ENCODE results near the gene MXD3. TPM values are rescaled to one million over a fixed set of nuclear protein-coding genes. Genes with fewer than 3 reads are reported as not detected.
A peak's percentile ranks its signal among the peaks of the same experiment; 100 is the strongest.
"Not testable (repeated sequence)": the region's sequence is repeated elsewhere in the genome, so short reads cannot be mapped to it uniquely, and the experiment has no call there.

Gene MXD3
- 2.8 and 2.9 TPM in 2 replicates for polyA plus RNA-seq (2011; rRNA removed)
- polyA minus RNA-seq (2011; rRNA and poly(A)+ RNA removed) = 1.8 and 2.2 TPM in 2 replicates

- Histone ChIP-seq H3K9me3 (ENCODE audit: control insufficient read depth, insufficient read depth, low read length) (no peaks in the 10 kb centered on the region; the same call in 1 of the 2 replicates), H3K4me3 (ENCODE audit: low read depth, low read length) (peak within 1 kb of the TSS; percentile 68), H3K27me3 (ENCODE audit: control insufficient read depth, insufficient read depth, low read length) (no peaks in the 10 kb centered on the region), H3K27ac (ENCODE audit: low read depth, low read length) (peak within 1 kb of the TSS; percentile 78)
- peak; percentile 77 for DNase-seq (ENCODE audit: low read depth, low spot score)
- POLR2A ChIA-PET = interaction anchor here (0.6 to 1.3 kb wide), 5 partner anchors 8 to 186 kb away, joined by 3 to 7 read pairs (median 3); partner anchors contain the start of genes LMAN2, PDLIM7, PRELID1 and RAB24
- CTCF ChIA-PET = no interaction called here
- TF ChIP-seq, protein P1, sequence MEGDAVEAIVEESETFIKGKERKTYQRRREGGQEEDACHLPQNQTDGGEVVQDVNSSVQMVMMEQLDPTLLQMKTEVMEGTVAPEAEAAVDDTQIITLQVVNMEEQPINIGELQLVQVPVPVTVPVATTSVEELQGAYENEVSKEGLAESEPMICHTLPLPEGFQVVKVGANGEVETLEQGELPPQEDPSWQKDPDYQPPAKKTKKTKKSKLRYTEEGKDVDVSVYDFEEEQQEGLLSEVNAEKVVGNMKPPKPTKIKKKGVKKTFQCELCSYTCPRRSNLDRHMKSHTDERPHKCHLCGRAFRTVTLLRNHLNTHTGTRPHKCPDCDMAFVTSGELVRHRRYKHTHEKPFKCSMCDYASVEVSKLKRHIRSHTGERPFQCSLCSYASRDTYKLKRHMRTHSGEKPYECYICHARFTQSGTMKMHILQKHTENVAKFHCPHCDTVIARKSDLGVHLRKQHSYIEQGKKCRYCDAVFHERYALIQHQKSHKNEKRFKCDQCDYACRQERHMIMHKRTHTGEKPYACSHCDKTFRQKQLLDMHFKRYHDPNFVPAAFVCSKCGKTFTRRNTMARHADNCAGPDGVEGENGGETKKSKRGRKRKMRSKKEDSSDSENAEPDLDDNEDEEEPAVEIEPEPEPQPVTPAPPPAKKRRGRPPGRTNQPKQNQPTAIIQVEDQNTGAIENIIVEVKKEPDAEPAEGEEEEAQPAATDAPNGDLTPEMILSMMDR (IDR thresholded peaks at IDR 0.05; ENCODE audit: low read depth, low read length) = no peak
Measured at GRCh38 chr5:177311723-177312648, at the start of gene MXD3. Gene MXD3 (minus strand): TSS chr5:177311898. CDS start chr5:177311830, 68 bp downstream.

- peaks cover 13% of the 10 kb centered on the region for H3K27me3 ChIP-seq (ENCODE audit: control insufficient read depth, insufficient read depth, low read length)
- DNase-seq (ENCODE audit: low read depth, low spot score); H3K4me3 ChIP-seq (ENCODE audit: low read depth, low read length); H3K9me3 ChIP-seq (ENCODE audit: control insufficient read depth, insufficient read depth, low read length); H3K27ac ChIP-seq (ENCODE audit: low read depth, low read length): not testable (repeated sequence)
- ChIA-PET POLR2A (interaction anchor here (0.6 to 1.4 kb wide), 2 partner anchors 9 to 138 kb away, joined by 6 read pairs; partner anchors contain the start of gene LMAN2), CTCF (interaction anchor here (0.8 kb wide), 1 partner anchor 8 kb away, joined by 3 read pairs; no protein-coding TSS in a partner anchor)
Measured at GRCh38 chr5:177360740-177361139, 49.0 kb upstream of the MXD3 start.

GRCh38 chr5:177359860-177360259, 48.2 kb upstream of the MXD3 start:
- POLR2A ChIA-PET = interaction anchor here (0.6 to 1.4 kb wide), 3 partner anchors 8 to 15 kb away, joined by 3 to 6 read pairs (median 3); partner anchors contain the start of gene LMAN2
- H3K27me3 ChIP-seq (ENCODE audit: control insufficient read depth, insufficient read depth, low read length) = peaks cover 15% of the 10 kb centered on the region
- TF ChIP-seq, protein P1 (IDR thresholded peaks at IDR 0.05; ENCODE audit: low read depth, low read length) = no peak
- no peak for DNase-seq (ENCODE audit: low read depth, low spot score)
- no peak overlapping the region for H3K4me3 ChIP-seq (ENCODE audit: low read depth, low read length)
- no peak overlapping the region for H3K27ac ChIP-seq (ENCODE audit: low read depth, low read length)
- CTCF ChIA-PET = no interaction called here
- H3K9me3 ChIP-seq (ENCODE audit: control insufficient read depth, insufficient read depth, low read length) = no peaks in the 10 kb centered on the region; the same call in 1 of the 2 replicates

- no peaks in the 10 kb centered on the region; the same call in 1 of the 2 replicates for H3K9me3 ChIP-seq (ENCODE audit: control insufficient read depth, insufficient read depth, low read length)
- ChIA-PET CTCF (interaction anchor here (1.1 kb wide), 1 partner anchor 10 kb away, joined by 3 read pairs; no protein-coding TSS in a partner anchor), POLR2A (interaction anchor here (0.7 to 1.4 kb wide), 2 partner anchors 7 to 11 kb away, joined by 3 to 6 read pairs; partner anchors contain the start of gene LMAN2)
- TF ChIP-seq, protein P1 (IDR thresholded peaks at IDR 0.05; ENCODE audit: low read depth, low read length) = no peak
- DNase-seq (ENCODE audit: low read depth, low spot score) = no peak
- no peak overlapping the region for H3K27ac ChIP-seq (ENCODE audit: low read depth, low read length)
- H3K27me3 ChIP-seq (ENCODE audit: control insufficient read depth, insufficient read depth, low read length) = peaks cover 15% of the 10 kb centered on the region
- no peak overlapping the region for H3K4me3 ChIP-seq (ENCODE audit: low read depth, low read length)
Measured at GRCh38 chr5:177359451-177359851, 47.8 kb upstream of the MXD3 start.

DNA sequence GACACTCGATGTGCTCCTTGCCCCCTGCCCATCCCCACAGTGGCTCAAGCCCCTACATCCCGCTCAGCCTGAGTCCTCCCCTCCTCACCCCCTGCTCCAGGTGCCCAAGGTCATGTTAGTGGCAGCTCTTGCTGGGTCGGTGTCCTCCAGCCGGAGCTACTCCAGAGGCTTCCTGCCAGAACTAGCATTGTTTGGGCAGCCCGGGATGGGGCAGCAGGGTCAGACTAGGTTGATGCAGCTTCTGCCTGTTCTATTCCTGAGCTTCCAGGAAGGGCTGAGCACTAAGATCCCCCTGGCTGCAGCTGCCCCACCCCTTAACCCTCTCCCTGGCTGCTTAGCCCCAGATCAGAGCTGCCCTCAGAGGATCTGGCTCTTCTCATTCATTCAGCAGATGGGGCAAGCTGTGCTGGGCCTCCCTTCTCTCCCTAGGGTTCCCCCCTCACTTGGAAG, 46.7 kb upstream of the MXD3 start:
- TF ChIP-seq, protein P1 (IDR thresholded peaks at IDR 0.05; ENCODE audit: low read depth, low read length) = no peak
- CTCF ChIA-PET = interaction anchor here (1.1 kb wide), 1 partner anchor 11 kb away, joined by 3 read pairs; no protein-coding TSS in a partner anchor
- DNase-seq (ENCODE audit: low read depth, low spot score) = no peak
- POLR2A ChIA-PET = interaction anchor here (1.0 kb wide), 1 partner anchor 21 kb away, joined by 3 read pairs; no protein-coding TSS in a partner anchor
- peaks cover 15% of the 10 kb centered on the region for H3K27me3 ChIP-seq (ENCODE audit: control insufficient read depth, insufficient read depth, low read length)
- H3K9me3 ChIP-seq (ENCODE audit: control insufficient read depth, insufficient read depth, low read length) = no peaks in the 10 kb centered on the region; the same call in 1 of the 2 replicates
- H3K27ac ChIP-seq (ENCODE audit: low read depth, low read length) = no peak overlapping the region
- H3K4me3 ChIP-seq (ENCODE audit: low read depth, low read length) = no peak overlapping the region
